ENCODE data around the gene MTERF4. TPM values are rescaled to one million over a fixed set of nuclear protein-coding genes. Genes with fewer than 3 reads are reported as not detected.
A peak's percentile ranks its signal among the peaks of the same experiment; 100 is the strongest.

MTERF4 gene
- total and polyA plus RNA-seq, 2 of the 13 experiments (the other 11 are each of a cell fraction or from before 2014, with no cell fraction given), result 50.5 to 59.8 TPM

DNA sequence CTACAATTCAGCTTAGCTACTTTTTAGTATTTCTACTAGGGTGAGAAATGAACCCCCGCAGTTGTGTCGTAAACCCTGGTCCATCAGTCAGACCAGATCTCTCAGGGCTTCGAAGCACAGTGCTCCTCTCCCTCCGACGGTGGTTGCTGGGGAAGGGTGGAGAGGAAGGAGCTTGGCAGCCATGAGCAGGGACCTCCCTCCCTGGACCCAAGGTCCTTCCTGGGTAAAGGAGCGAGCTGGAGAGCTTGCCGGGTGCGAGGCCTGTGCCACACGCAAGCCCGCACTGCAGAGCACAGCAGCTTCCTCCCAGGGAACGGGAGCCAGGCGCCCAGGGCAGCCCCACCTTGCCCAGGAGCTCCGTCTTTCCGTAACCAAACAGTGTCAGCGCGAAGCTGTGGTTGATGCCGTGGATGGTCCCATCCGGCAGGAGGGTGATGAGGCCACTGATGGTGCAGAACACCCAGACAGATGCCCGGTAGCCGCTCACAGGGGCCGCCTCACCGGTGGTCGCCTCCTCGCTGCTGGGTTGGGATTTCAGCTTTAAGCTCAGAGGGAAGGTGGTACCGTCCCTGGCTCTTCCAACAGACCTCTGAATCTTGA, 34.7 kb upstream of the MTERF4 start:
- no peak for ATAC-seq
- no peak overlapping the region for H3K4me3 ChIP-seq (replicated peaks in 1 of 3; ENCODE audit: insufficient read depth in 1 of 3, low read depth in 2 of 3, low read length in 3 of 3)
- peaks cover 29% of the 10 kb centered on the region for H3K4me1 ChIP-seq (ENCODE audit: insufficient read depth, low read length)

DNA sequence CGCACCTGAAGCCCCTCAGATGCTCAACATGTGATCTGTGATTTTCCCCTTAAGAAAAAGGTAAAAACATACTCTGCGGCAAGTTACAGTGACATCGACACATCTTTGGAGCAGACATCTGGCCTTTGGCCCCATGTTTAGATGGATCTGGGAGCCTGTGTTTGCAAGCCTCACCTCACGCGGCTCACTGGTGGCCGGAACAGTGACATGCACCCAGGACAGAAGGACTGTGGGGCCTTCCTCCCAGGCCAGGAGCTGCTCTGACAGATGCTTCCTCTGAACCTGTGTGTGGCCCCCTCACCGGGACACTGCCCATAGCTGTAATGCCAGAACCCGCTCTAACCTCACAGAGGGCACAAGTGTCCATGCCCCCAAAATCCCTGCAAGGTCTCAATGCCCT, 34.1 kb upstream of the MTERF4 start:
- H3K4me3 ChIP-seq (replicated peaks in 1 of 3; ENCODE audit: insufficient read depth in 1 of 3, low read depth in 2 of 3, low read length in 3 of 3), result no peak overlapping the region
- peak overlapping the region; percentile 44 for H3K27ac ChIP-seq (ENCODE audit: extremely low read length, insufficient read depth, low read length)
- no peaks in the 10 kb centered on the region for H3K9me3 ChIP-seq (ENCODE audit: low read length)
- ATAC-seq (peak; percentile 67), DNase-seq (ENCODE audit: low spot score) (no peak), FAIRE-seq (peak; percentile 4)
- peaks cover 10 to 14% of the 10 kb centered on the region in 2 experiments for H3K36me3 ChIP-seq (replicated peaks in 1 of 2; ENCODE audit: control insufficient read depth in 1 of 2, insufficient read depth in 2 of 2, low read length in 2 of 2)
- CTCF ChIA-PET (ENCODE audit: low intra/inter-chr PET ratio, low total read pairs), result no interaction called here
- no peak overlapping the region for H2AFZ ChIP-seq (ENCODE audit: low read length)
- H3K9ac ChIP-seq (ENCODE audit: insufficient read depth, low read depth, low read length), result peak overlapping the region; percentile 12; the same call in 1 of the 2 replicates
- no peaks in the 10 kb centered on the region for H4K20me1 ChIP-seq (ENCODE audit: insufficient read depth, low read length)
- POLR2A ChIA-PET, result interaction anchor here (0.6 to 3.2 kb wide), 4 partner anchors 13 to 80 kb away, joined by 3 to 15 read pairs (median 5); partner anchors contain the start of genes MTERF4 and PASK
- in situ Hi-C loops (cut with HindIII; ENCODE audit: extremely low pct_ligation_motif_present, low pct_unique_long_range_greater_than_20kb), result no loop called here
- BruUV-seq (replicated peaks), result no TSS peak
- peak overlapping the region; percentile 23; the same call in 1 of the 2 replicates for H3K4me2 ChIP-seq (ENCODE audit: low read depth, low read length)
- H3K27me3 ChIP-seq (ENCODE audit: control insufficient read depth in 1 of 2, insufficient read depth in 2 of 2, low read length in 2 of 2), result no peaks in the 10 kb centered on the region
- WGBS (ENCODE audit: low lambda C conversion rate), result 84% methylated on average over 8 of the region's 8 CpGs
- intact Hi-C loops (cut with micrococcal nuclease; ENCODE audit: unreplicated experiment), result no loop called here
- H3K79me2 ChIP-seq (ENCODE audit: insufficient read depth, low read length), result no peaks in the 10 kb centered on the region
- H3K4me1 ChIP-seq (ENCODE audit: insufficient read depth, low read length), result peaks cover 26% of the 10 kb centered on the region
- 0 out of 2 replicates have a peak, but pooled peaks have one; percentile 13 for TF ChIP-seq ZNF670 (CRISPR knock-in tag; IDR thresholded peaks at IDR 0.05; ENCODE audit: borderline replicate concordance)
- TF ChIP-seq SALL2 (CRISPR knock-in tag; IDR thresholded peaks at IDR 0.05), result no peak
- TF ChIP-seq, protein P1, sequence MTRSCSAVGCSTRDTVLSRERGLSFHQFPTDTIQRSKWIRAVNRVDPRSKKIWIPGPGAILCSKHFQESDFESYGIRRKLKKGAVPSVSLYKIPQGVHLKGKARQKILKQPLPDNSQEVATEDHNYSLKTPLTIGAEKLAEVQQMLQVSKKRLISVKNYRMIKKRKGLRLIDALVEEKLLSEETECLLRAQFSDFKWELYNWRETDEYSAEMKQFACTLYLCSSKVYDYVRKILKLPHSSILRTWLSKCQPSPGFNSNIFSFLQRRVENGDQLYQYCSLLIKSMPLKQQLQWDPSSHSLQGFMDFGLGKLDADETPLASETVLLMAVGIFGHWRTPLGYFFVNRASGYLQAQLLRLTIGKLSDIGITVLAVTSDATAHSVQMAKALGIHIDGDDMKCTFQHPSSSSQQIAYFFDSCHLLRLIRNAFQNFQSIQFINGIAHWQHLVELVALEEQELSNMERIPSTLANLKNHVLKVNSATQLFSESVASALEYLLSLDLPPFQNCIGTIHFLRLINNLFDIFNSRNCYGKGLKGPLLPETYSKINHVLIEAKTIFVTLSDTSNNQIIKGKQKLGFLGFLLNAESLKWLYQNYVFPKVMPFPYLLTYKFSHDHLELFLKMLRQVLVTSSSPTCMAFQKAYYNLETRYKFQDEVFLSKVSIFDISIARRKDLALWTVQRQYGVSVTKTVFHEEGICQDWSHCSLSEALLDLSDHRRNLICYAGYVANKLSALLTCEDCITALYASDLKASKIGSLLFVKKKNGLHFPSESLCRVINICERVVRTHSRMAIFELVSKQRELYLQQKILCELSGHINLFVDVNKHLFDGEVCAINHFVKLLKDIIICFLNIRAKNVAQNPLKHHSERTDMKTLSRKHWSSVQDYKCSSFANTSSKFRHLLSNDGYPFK (CRISPR knock-in tag; IDR thresholded peaks at IDR 0.05; ENCODE audit: borderline replicate concordance), result no peak
- no peak for TF ChIP-seq GABPB1 (CRISPR knock-in tag; IDR thresholded peaks at IDR 0.05)
- TF ChIP-seq ZBTB38 (CRISPR knock-in tag; IDR thresholded peaks at IDR 0.05), result peak; percentile 94
- TF ChIP-seq SIN3A (IDR thresholded peaks at IDR 0.05; ENCODE audit: borderline replicate concordance, low read depth, low read length), result no peak
- TF ChIP-seq SNAPC2 (CRISPR knock-in tag; IDR thresholded peaks at IDR 0.05), result no peak
- TF ChIP-seq, protein P2, sequence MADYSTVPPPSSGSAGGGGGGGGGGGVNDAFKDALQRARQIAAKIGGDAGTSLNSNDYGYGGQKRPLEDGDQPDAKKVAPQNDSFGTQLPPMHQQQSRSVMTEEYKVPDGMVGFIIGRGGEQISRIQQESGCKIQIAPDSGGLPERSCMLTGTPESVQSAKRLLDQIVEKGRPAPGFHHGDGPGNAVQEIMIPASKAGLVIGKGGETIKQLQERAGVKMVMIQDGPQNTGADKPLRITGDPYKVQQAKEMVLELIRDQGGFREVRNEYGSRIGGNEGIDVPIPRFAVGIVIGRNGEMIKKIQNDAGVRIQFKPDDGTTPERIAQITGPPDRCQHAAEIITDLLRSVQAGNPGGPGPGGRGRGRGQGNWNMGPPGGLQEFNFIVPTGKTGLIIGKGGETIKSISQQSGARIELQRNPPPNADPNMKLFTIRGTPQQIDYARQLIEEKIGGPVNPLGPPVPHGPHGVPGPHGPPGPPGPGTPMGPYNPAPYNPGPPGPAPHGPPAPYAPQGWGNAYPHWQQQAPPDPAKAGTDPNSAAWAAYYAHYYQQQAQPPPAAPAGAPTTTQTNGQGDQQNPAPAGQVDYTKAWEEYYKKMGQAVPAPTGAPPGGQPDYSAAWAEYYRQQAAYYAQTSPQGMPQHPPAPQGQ (CRISPR knock-in tag; IDR thresholded peaks at IDR 0.05; ENCODE audit: borderline replicate concordance), result no peak
- TF ChIP-seq ZNF501 (CRISPR knock-in tag; IDR thresholded peaks at IDR 0.05), result peak; percentile 26; the same call in 1 of the 2 replicates
- no peak for TF ChIP-seq EHMT2 (IDR thresholded peaks at IDR 0.05; ENCODE audit: borderline replicate concordance, low read depth, low read length)
- no peak for TF ChIP-seq ATF7-NPFF (CRISPR knock-in tag; IDR thresholded peaks at IDR 0.05; ENCODE audit: low read depth)
- TF ChIP-seq NFYB (CRISPR knock-in tag; IDR thresholded peaks at IDR 0.05), result no peak

More for the DNA sequence above, 34.7 kb upstream of the MTERF4 start:
- in situ Hi-C loops (cut with HindIII; ENCODE audit: extremely low pct_ligation_motif_present, low pct_unique_long_range_greater_than_20kb) (no loop called here), intact Hi-C loops (cut with micrococcal nuclease; ENCODE audit: unreplicated experiment) (no loop called here)
- ChIA-PET CTCF (ENCODE audit: low intra/inter-chr PET ratio, low total read pairs) (no interaction called here), POLR2A (interaction anchor here (1.8 to 3.2 kb wide), 2 partner anchors 13 to 80 kb away, joined by 5 to 15 read pairs; partner anchors contain the start of gene PASK)
- peak overlapping the region; percentile 44 for H3K27ac ChIP-seq (ENCODE audit: extremely low read length, insufficient read depth, low read length)
- no peak overlapping the region for H2AFZ ChIP-seq (ENCODE audit: low read length)
- H3K79me2 ChIP-seq (ENCODE audit: insufficient read depth, low read length), result no peaks in the 10 kb centered on the region
- DNase-seq (ENCODE audit: low spot score) (no peak), FAIRE-seq (no peak)
- no TSS peak for BruUV-seq (replicated peaks)
- no peak overlapping the region for H3K9ac ChIP-seq (ENCODE audit: insufficient read depth, low read depth, low read length)
- TF ChIP-seq CAMTA2 (CRISPR knock-in tag; IDR thresholded peaks at IDR 0.05; ENCODE audit: borderline replicate concordance) (0 out of 2 replicates have a peak, but pooled peaks have one; percentile 34), ZBTB21 (CRISPR knock-in tag; IDR thresholded peaks at IDR 0.05) (no peak)
- no peaks in the 10 kb centered on the region for H3K9me3 ChIP-seq (ENCODE audit: low read length)
- H3K36me3 ChIP-seq (replicated peaks in 1 of 2; ENCODE audit: control insufficient read depth in 1 of 2, insufficient read depth in 2 of 2, low read length in 2 of 2), result peaks cover 10 to 14% of the 10 kb centered on the region in 2 experiments
- over 99% methylated on average over 21 of the region's 25 CpGs for WGBS (ENCODE audit: low lambda C conversion rate)
- no peaks in the 10 kb centered on the region for H4K20me1 ChIP-seq (ENCODE audit: insufficient read depth, low read length)
- H3K27me3 ChIP-seq (ENCODE audit: control insufficient read depth in 1 of 2, insufficient read depth in 2 of 2, low read length in 2 of 2), result no peaks in the 10 kb centered on the region
- no peak overlapping the region for H3K4me2 ChIP-seq (ENCODE audit: low read depth, low read length)
